Activated naive CD4-positive, alpha-beta T cell treated with anti-CD3 and anti-CD28 coated beads, Interleukin-2, amount 50 U/mL, for 24 hours (primary cell): Measurements from ENCODE around the gene UBE2O.

Experiments used
- H3K27ac Mint-ChIP-seq: one replicate; pipeline ENCODE4 v1.8.0; 2021; ENCODE audit warnings: mild to moderate bottlenecking, mixed read lengths
- H3K27me3 Mint-ChIP-seq: one replicate; pipeline ENCODE4 v1.8.0; 2021; ENCODE audit warnings: mixed read lengths
- H3K36me3 Mint-ChIP-seq: one replicate; pipeline ENCODE4 v1.8.0; 2021; ENCODE audit warnings: mixed read lengths
- H3K4me1 Mint-ChIP-seq: one replicate; pipeline ENCODE4 v1.8.0; 2021; ENCODE audit warnings: mixed read lengths
- H3K4me3 Mint-ChIP-seq: one replicate; pipeline ENCODE4 v1.8.0; 2021; ENCODE audit warnings: mild to moderate bottlenecking, mixed read lengths
- H3K9me3 Mint-ChIP-seq: one replicate; pipeline ENCODE4 v1.8.0; 2021; ENCODE audit warnings: mixed read lengths

The UBE2O gene

DNA sequence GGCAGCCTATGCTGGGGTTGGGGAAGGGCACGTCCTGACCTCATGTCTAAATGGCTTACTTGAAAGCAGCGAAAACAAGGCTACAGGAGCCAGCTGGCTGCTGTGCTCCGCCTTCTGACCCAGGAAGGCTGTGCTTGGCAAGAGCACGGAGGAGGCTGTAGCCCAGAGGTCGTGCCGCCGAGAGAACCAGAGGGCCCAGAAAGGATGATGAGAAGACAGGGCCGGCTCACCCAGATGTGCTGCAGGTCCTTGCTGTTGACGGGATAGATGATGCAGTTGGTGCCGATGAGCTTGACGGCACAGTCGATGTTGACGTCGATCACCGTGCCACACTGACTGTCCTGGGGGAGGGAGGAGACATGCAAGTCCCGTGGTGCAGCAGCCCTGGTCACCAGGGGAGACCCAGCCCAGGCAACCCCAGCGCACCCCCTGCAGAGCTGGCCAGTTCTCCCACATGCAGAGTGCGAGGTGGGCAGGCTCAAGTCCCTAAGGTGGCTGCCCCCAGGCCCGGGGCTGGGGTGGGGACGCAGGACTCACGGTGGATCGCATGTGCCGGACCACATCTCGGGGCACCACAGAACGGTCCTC lies 47.9 kb downstream of the UBE2O start:
- H3K9me3 Mint-ChIP-seq = no peaks in the 10 kb centered on the region
- H3K27me3 Mint-ChIP-seq = no peaks in the 10 kb centered on the region
- H3K4me1 Mint-ChIP-seq = peaks cover 16% of the 10 kb centered on the region
- no peak overlapping the region for H3K27ac Mint-ChIP-seq
- peaks cover 2% of the 10 kb centered on the region for H3K36me3 Mint-ChIP-seq
- H3K4me3 Mint-ChIP-seq = no peak overlapping the region

DNA sequence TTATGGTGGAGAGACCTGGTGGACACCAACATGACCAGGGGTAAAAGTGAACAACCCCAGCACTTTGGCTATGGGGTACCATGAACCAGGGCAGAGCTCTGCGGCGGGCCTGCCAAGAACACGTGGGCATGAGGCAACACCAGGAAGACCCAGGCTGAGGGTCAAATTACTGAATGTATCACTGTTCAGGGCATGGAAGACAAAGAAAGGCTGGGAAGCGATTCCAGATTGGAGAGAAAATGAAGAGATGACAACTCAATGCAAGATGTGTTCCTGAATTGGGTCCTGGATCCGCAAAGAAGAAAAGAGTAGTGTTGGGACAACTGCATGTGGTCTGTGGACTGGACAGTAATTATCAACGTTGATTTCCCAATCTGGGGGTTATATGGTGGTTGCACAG lies 48.7 kb downstream of the UBE2O start:
- Mint-ChIP-seq H3K27ac (no peak overlapping the region), H3K27me3 (no peaks in the 10 kb centered on the region), H3K9me3 (no peaks in the 10 kb centered on the region), H3K36me3 (peaks cover 6% of the 10 kb centered on the region), H3K4me1 (peaks cover 16% of the 10 kb centered on the region), H3K4me3 (no peak overlapping the region)

DNA sequence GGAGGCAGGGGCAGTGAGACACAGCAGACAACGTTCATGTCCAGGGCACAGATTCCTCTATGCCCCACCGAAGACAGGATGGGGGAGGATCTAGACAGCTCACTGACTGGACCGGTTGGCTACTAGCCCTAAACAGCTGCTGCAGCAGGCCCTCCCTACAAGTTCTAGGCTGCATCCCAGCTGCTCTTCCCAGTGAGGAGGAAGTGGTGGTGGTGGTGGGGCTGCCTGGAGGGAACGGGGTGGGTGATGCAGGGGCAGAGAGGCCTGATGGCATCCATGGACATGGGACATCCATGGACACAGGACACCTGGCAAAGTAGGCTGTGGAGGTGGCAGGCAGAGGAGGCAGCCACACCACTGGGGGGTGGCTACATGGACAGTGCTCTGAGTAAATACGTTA lies 50.2 kb downstream of the UBE2O start:
- H3K27ac Mint-ChIP-seq = no peak overlapping the region
- no peak overlapping the region for H3K4me3 Mint-ChIP-seq
- H3K27me3 Mint-ChIP-seq = no peaks in the 10 kb centered on the region
- no peaks in the 10 kb centered on the region for H3K9me3 Mint-ChIP-seq
- peaks cover 6% of the 10 kb centered on the region for H3K36me3 Mint-ChIP-seq
- H3K4me1 Mint-ChIP-seq = peaks cover 5% of the 10 kb centered on the region

DNA sequence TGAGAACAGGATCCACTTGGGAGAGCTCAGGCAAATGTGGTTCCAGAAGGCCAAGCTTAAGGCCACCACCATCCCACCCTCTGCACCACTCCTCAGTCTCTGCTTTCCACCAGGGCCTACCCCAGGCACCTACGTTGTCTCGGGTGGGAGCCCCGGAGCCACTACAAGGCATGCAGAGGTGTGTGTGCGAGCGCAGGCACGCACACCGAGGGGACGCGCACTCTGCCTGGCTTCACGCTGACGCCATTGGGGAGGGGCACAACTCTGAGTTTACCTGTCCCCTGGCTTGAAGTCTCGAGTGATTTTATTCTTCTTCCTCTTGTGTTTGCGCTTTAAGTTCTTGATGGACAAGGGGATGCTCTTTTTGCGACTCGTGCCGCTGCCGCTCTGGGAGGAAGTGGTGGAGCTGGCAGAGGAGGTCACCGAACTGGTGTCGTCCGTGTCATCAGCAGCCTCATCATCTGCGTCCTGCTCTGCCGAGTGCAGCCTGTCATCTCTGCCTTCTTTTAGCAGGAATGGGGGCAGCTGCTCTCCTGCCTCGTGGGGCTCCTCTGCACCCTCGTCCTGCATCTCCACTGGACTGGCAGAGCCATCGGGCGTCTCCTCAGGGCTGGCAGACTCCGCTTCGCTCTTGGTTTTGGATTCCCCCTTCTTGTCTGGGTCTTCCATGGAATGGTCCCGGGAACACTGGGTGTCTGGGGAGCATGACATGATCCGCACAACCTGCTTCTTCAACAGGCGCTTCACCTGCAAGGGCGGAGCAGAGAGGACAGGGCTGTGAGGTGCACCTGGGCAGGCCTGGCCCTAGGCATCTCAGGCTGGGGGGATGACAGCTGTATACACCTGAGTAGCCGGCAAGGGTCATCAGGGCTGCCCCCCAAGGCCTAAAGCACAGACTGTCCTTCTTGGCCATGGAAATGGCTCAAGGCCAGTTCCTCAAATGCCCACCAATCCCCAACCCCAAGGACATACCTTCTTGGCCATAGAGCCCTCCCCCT lies 53.5 kb downstream of the UBE2O start:
- Mint-ChIP-seq H3K36me3 (peaks cover 6% of the 10 kb centered on the region), H3K27ac (no peak overlapping the region), H3K4me3 (no peak overlapping the region), H3K27me3 (no peaks in the 10 kb centered on the region), H3K4me1 (no peaks in the 10 kb centered on the region), H3K9me3 (no peaks in the 10 kb centered on the region)

DNA sequence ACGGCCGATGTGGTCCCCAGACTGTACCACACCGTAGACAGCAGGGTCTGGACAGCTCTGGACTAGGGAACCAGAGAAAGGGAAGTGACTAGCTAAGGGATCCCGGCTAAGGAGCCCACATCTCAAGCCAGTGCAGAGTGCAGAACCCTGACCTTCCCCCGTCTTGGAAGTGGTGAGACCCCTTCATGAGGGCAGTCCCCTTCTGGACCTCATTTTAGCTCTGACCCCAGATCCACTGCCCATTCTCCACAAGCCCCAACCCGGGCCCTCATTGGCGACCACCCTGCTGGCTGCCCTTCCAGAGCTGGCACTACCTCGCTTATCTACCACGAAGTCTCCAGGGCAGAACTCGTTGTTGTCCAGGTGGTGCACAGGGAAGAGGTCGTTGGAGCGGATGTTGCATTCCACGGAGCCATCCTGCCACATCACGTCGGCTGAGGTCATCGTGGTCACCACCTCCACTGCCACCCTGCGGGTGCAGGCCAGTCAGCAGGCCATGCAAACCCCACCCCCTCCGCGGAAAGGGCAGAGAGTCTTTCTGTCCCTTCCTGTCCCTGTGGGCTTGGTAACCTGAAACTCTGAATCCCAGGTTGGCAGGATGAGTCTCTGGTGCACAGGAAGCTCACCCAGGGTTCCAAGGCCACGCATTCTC lies 54.3 kb downstream of the UBE2O start:
- H3K27me3 Mint-ChIP-seq = no peaks in the 10 kb centered on the region
- peaks cover 5% of the 10 kb centered on the region for H3K36me3 Mint-ChIP-seq
- no peak overlapping the region for H3K4me3 Mint-ChIP-seq
- H3K4me1 Mint-ChIP-seq = no peaks in the 10 kb centered on the region
- no peak overlapping the region for H3K27ac Mint-ChIP-seq
- no peaks in the 10 kb centered on the region for H3K9me3 Mint-ChIP-seq

DNA sequence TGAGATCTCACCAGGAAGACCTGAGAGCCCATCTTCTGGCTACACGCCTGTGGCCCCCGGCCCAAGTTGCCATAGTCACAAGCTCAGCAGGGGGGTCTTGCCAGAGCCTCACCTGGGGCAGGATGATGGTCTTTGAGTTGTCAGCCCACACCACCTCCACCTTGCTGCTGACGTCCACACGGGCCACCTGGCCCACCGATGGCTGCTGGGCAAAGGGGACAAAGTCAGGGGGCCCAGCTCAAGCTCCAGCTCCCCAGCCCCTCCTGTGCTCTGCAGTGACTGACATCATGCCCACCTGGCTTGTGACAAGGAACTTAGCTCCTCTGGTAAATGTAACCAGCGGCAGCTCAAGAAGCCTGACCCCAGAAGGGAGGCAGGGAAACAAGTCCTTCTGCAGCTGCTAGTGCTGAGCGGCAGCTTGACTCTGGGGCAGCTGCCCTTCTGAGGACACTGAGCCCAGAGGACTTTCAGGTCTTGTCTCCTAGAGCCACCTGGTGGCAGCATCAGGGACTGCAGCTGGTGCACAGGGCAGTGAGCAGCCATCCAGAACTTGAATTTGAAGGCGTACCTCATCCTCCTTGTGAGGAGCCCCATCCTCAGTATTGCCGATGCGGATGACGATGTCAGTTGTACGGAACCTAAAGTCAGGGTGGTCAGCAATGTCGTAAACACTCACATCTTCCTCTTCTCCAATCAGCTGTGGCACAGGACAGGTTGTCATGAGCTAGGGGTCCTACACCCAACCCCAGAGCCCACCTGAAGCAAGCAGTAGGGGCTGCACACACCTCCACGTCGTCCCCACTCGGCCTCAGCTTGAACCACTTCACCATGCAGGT lies 55.0 kb downstream of the UBE2O start:
- Mint-ChIP-seq H3K4me3 (no peak overlapping the region), H3K9me3 (no peaks in the 10 kb centered on the region), H3K27ac (no peak overlapping the region), H3K27me3 (no peaks in the 10 kb centered on the region), H3K4me1 (no peaks in the 10 kb centered on the region), H3K36me3 (peaks cover 5% of the 10 kb centered on the region)

DNA sequence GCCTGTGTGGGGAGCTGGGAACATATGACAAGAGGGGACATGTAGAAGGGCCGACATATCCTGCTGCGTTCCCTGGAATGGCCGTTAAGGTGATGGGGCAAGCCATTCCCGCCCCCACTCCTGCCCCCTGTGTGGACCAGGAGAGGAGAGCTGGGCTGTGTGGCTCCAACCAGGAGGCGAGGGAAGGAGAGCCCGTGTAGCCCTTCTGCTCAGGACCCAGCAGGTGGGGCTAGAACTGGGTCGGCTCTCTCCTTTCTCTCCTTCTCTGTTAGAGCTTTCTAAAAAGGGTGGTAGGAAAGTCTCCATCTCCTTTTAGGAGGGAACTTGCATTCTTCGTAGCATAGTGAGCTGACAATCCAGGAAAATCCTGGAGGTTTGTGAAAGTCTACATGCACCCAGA lies 55.8 kb downstream of the UBE2O start:
- Mint-ChIP-seq H3K9me3 (no peaks in the 10 kb centered on the region), H3K36me3 (peaks cover 5% of the 10 kb centered on the region), H3K4me1 (no peaks in the 10 kb centered on the region), H3K27ac (no peak overlapping the region), H3K27me3 (no peaks in the 10 kb centered on the region), H3K4me3 (no peak overlapping the region)

DNA sequence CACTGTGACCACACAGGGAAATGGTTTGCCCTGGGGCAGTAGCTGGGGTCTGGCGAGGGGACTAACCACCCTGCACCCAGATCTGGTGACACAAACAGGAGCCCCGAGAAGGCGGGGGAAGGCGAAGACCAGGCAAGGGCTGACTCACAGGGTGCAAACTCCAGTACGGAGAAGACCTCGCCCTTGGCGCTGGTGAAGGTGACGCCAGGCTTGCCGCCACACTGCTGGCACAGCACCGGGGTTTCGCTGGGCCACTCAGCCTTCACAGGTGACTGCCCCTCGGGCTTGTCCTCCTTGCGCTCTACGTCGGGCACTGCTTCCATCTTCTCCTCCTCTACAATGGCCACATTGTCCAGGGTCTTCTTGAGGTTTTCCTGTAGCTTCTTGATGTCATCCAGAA lies 57.0 kb downstream of the UBE2O start:
- Mint-ChIP-seq H3K27ac (no peak overlapping the region), H3K36me3 (peaks cover 5% of the 10 kb centered on the region), H3K4me3 (no peak overlapping the region), H3K4me1 (no peaks in the 10 kb centered on the region), H3K27me3 (no peaks in the 10 kb centered on the region), H3K9me3 (no peaks in the 10 kb centered on the region)

DNA sequence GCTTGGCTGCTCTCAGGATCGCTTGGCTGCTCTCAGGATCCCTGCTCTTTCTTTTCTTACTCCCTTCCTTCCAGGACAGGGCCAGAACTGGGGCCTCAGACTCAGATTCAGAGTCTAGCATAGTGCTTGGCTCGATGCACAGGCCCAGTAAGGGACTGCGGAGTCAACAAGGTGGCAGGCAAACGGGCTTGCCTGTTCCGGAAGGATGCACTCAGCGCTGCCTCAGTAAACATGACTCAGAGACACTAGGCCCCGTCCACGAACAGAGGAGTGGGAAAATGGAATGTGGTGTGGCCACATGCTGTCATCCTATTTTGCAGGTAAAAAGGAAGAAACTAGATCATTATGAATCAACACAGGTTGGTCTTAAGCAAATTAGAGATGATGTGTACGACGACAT lies 58.8 kb downstream of the UBE2O start:
- no peaks in the 10 kb centered on the region for H3K4me1 Mint-ChIP-seq
- no peak overlapping the region for H3K27ac Mint-ChIP-seq
- no peaks in the 10 kb centered on the region for H3K9me3 Mint-ChIP-seq
- no peaks in the 10 kb centered on the region for H3K27me3 Mint-ChIP-seq
- H3K36me3 Mint-ChIP-seq = peaks cover 3% of the 10 kb centered on the region
- no peak overlapping the region for H3K4me3 Mint-ChIP-seq

DNA sequence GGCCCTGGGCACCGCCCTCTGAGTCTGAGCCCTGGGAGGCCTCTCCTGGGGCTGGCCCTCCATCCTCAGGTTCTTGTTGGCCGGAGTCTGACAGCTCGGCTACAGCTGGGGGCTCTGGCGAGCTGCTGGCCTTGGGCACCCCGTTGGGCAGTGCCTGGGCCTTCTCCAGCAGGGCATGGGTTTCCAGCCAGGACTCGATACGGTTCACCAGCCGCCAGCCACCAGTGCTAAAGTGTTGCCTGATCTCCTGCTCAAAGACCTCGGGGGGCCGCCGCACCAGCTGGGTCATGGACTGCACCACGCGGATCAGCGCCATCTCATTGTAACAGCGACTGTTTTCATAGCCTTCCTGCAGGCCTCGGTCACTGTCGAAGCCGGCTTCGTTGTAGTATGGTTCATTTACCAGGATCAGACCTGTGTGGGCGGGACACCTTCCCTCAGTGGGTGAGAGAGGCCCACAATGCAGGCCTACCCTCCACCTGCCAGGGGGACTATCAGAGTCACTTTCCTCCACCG lies 61.7 kb downstream of the UBE2O start:
- peaks cover 3% of the 10 kb centered on the region for H3K36me3 Mint-ChIP-seq
- H3K9me3 Mint-ChIP-seq = no peaks in the 10 kb centered on the region
- no peaks in the 10 kb centered on the region for H3K27me3 Mint-ChIP-seq
- no peak overlapping the region for H3K4me3 Mint-ChIP-seq
- peaks cover 4% of the 10 kb centered on the region for H3K4me1 Mint-ChIP-seq
- no peak overlapping the region for H3K27ac Mint-ChIP-seq

DNA sequence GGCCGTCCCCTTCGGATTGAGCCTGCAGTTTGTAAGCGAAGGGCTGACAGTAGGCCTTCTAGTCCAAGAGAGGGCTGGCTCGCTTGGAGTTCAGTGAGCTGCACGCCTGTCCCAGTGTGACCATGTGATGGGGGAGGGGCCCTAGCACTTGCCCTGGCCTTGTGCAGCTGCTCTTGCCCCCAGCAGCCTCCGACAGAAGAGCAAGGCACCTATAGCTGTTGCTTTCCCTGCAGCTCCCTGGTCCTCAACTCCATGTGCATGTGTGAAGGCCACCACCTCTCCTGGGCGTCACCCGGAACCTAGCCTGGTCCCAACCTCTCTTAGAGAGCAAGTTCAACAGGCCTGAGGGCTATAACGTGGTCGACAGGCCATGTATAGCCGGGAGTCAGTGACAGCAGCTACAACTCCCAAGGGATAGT lies 62.9 kb downstream of the UBE2O start:
- no peak overlapping the region for H3K27ac Mint-ChIP-seq
- no peak overlapping the region for H3K4me3 Mint-ChIP-seq
- peaks cover 3% of the 10 kb centered on the region for H3K36me3 Mint-ChIP-seq
- peaks cover 8% of the 10 kb centered on the region for H3K4me1 Mint-ChIP-seq
- H3K27me3 Mint-ChIP-seq = no peaks in the 10 kb centered on the region
- no peaks in the 10 kb centered on the region for H3K9me3 Mint-ChIP-seq

DNA sequence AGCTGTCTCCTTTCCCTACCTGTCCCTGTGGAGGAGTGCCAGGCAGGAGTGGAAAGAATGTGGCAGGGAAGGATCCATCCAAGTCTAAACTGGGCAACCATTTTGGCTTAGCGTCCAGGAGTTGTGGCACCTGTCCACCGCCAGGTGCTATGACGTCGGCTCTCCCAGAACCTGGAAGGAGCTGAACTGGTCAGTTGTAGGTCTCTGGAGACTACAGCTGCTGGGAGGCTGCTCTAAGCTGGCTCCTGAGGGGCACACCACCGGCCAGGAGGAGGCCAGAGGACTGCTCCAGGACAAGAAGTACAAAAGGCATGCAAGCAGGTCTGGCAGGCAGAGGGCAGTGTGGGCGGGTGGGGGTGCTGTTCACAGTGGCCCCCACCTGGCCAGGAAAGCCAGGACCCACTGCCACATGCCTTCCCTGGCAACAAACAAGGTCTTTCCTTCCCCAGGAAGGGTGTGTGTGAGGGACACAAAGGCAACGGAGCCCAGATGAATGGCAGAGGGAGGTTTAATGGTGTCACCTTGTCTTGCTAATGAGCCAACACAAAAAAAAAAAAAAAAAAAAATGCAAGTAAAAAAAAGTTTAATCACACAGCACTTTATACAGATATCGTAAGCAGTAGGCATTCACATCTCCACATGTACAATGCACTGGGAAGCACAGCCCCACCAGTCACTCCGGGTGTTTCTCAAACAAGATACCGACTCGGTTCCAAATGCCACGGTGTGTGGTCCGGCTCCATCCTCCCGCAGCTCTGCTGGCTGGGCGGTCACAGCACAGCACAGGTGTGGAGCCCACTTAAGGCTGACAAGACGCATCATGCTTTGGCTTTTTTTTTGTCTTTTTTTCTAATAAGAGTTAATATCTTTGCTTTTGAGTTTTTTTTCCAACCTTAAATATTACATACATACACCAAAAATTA lies 63.7 kb downstream of the UBE2O start:
- no peaks in the 10 kb centered on the region for H3K27me3 Mint-ChIP-seq
- H3K9me3 Mint-ChIP-seq = no peaks in the 10 kb centered on the region
- no peak overlapping the region for H3K27ac Mint-ChIP-seq
- no peak overlapping the region for H3K4me3 Mint-ChIP-seq
- peaks cover 8% of the 10 kb centered on the region for H3K4me1 Mint-ChIP-seq
- H3K36me3 Mint-ChIP-seq = peaks cover 3% of the 10 kb centered on the region

DNA sequence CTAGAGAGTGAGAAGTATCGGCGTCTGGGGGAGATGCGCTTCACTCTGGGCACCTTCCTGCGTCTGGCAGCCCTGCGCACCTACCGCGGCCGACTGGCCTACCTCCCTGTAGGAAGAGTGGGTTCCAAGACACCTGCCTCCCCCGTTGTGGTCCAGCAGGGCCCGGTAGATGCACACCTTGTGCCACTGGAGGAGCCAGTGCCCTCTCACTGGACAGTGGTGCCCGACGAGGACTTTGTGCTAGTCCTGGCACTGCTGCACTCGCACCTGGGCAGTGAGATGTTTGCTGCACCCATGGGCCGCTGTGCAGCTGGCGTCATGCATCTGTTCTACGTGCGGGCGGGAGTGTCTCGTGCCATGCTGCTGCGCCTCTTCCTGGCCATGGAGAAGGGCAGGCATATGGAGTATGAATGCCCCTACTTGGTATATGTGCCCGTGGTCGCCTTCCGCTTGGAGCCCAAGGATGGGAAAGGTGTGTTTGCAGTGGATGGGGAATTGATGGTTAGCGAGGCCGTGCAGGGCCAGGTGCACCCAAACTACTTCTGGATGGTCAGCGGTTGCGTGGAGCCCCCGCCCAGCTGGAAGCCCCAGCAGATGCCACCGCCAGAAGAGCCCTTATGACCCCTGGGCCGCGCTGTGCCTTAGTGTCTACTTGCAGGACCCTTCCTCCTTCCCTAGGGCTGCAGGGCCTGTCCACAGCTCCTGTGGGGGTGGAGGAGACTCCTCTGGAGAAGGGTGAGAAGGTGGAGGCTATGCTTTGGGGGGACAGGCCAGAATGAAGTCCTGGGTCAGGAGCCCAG lies 65.8 kb downstream of the UBE2O start:
- H3K4me1 Mint-ChIP-seq = peaks cover 14% of the 10 kb centered on the region
- H3K27ac Mint-ChIP-seq = no peak overlapping the region
- peak overlapping the region; percentile 43 for H3K4me3 Mint-ChIP-seq
- peaks cover 1% of the 10 kb centered on the region for H3K36me3 Mint-ChIP-seq
- H3K9me3 Mint-ChIP-seq = no peaks in the 10 kb centered on the region
- H3K27me3 Mint-ChIP-seq = no peaks in the 10 kb centered on the region
